Activated B cell treated with CpG ODN at 0.5 μM for 24 hours (primary cell): Measurements from ENCODE around the gene NRF1. TPM values are rescaled to one million over a fixed set of nuclear protein-coding genes. Genes with fewer than 3 reads are reported as not detected.

Experiments
- ATAC-seq: fragments of 200-7000 bp; cut with Tn5 transposase; one replicate; pipeline ENCODE4 v1.10.0; 2021; ENCODE audit warnings: low read depth, mild to moderate bottlenecking, moderate library complexity
- CTCF ChIA-PET: fragments of 350-600 bp; sonication (Branson Sonifier 250); formaldehyde crosslinking; loops from one replicate; lab custom pipeline; 2021; ENCODE audit warnings: antibody characterized with exemption; lab: Charles Lee
- POLR2A ChIA-PET: fragments of 350-600 bp; sonication (Branson Sonifier 250); formaldehyde crosslinking; loops from one replicate; lab custom pipeline; 2021; ENCODE audit warnings: antibody characterized with exemption; lab: Charles Lee
- DNase-seq: peaks from one replicate; pipeline ENCODE4 v3.0.0; 2022
- H3K27ac Mint-ChIP-seq: one replicate; pipeline ENCODE4 v1.8.0; 2020; ENCODE audit warnings: mixed read lengths
- H3K27me3 Mint-ChIP-seq: one replicate; pipeline ENCODE4 v1.8.0; 2021; ENCODE audit warnings: mixed read lengths
- H3K36me3 Mint-ChIP-seq: one replicate; pipeline ENCODE4 v1.8.0; 2021; ENCODE audit warnings: low read depth, mixed read lengths
- H3K4me1 Mint-ChIP-seq: one replicate; pipeline ENCODE4 v1.8.0; 2021; ENCODE audit warnings: mixed read lengths
- H3K4me3 Mint-ChIP-seq: one replicate; pipeline ENCODE4 v1.8.0; 2020; ENCODE audit warnings: mild to moderate bottlenecking, mixed read lengths
- H3K9me3 Mint-ChIP-seq: one replicate; pipeline ENCODE4 v1.8.0; 2020; ENCODE audit warnings: mixed read lengths
- intact Hi-C: fragments of 100-400 bp; cut with micrococcal nuclease; formaldehyde crosslinking; loops from one replicate; pipeline ENCODE4 v1.15.1; 2024
- total RNA-seq: library from RNA; stranded (reverse); gene quantifications from 2 replicates; pipeline ENCODE4 v1.2.3, GENCODE V29; 2022
- TF ChIP-seq, protein P1 (sequence below): fragments of 200-600 bp; IDR thresholded peaks from one replicate; pipeline ENCODE4 v1.8.0; 2022; ENCODE audit warnings: antibody characterized with exemption, mild to moderate bottlenecking

The NRF1 gene
- total RNA-seq, 1 donor from 2014 or later, result 27.4 TPM

GRCh38 chr7:129713544-129713943, 102.0 kb downstream of the NRF1 start:
- intact Hi-C loops, result no loop called here
- no peaks in the 10 kb centered on the region for H3K27me3 Mint-ChIP-seq
- no peak overlapping the region for H3K4me3 Mint-ChIP-seq
- H3K36me3 Mint-ChIP-seq, result peaks cover 93% of the 10 kb centered on the region
- TF ChIP-seq, protein P1, sequence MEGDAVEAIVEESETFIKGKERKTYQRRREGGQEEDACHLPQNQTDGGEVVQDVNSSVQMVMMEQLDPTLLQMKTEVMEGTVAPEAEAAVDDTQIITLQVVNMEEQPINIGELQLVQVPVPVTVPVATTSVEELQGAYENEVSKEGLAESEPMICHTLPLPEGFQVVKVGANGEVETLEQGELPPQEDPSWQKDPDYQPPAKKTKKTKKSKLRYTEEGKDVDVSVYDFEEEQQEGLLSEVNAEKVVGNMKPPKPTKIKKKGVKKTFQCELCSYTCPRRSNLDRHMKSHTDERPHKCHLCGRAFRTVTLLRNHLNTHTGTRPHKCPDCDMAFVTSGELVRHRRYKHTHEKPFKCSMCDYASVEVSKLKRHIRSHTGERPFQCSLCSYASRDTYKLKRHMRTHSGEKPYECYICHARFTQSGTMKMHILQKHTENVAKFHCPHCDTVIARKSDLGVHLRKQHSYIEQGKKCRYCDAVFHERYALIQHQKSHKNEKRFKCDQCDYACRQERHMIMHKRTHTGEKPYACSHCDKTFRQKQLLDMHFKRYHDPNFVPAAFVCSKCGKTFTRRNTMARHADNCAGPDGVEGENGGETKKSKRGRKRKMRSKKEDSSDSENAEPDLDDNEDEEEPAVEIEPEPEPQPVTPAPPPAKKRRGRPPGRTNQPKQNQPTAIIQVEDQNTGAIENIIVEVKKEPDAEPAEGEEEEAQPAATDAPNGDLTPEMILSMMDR, result no peak
- ChIA-PET POLR2A (no interaction called here), CTCF (no interaction called here)
- H3K27ac Mint-ChIP-seq, result no peak overlapping the region
- ATAC-seq (no peak), DNase-seq (no peak)
- no peaks in the 10 kb centered on the region for H3K9me3 Mint-ChIP-seq
- no peaks in the 10 kb centered on the region for H3K4me1 Mint-ChIP-seq

- Mint-ChIP-seq H3K4me3 (no peak overlapping the region), H3K36me3 (peaks cover 94% of the 10 kb centered on the region), H3K27ac (no peak overlapping the region), H3K27me3 (no peaks in the 10 kb centered on the region), H3K9me3 (no peaks in the 10 kb centered on the region), H3K4me1 (no peaks in the 10 kb centered on the region)
- ATAC-seq (no peak), DNase-seq (no peak)
- intact Hi-C loops, result no loop called here
- ChIA-PET POLR2A (interaction anchor here (0.6 kb wide), 1 partner anchor 357 kb away, joined by 5 read pairs; no protein-coding TSS in a partner anchor), CTCF (no interaction called here)
- TF ChIP-seq, protein P1, result no peak
These were observed 103.1 kb downstream of the NRF1 start for GRCh38 chr7:129714514-129715063.

GRCh38 chr7:129719980-129720732, 108.6 kb downstream of the NRF1 start:
- Mint-ChIP-seq H3K4me3 (no peak overlapping the region), H3K4me1 (no peaks in the 10 kb centered on the region), H3K27me3 (no peaks in the 10 kb centered on the region), H3K9me3 (no peaks in the 10 kb centered on the region), H3K27ac (no peak overlapping the region), H3K36me3 (peaks cover 82% of the 10 kb centered on the region)
- TF ChIP-seq, protein P1, result no peak
- ChIA-PET CTCF (no interaction called here), POLR2A (no interaction called here)
- intact Hi-C loops, result loop anchor here (10.0 kb wide), 1 partner anchor 105 kb away; no protein-coding TSS in a partner anchor
- ATAC-seq (no peak), DNase-seq (no peak)

GRCh38 chr7:129721068-129721467, 109.5 kb downstream of the NRF1 start:
- no peaks in the 10 kb centered on the region for H3K9me3 Mint-ChIP-seq
- peaks cover 78% of the 10 kb centered on the region for H3K36me3 Mint-ChIP-seq
- POLR2A ChIA-PET, result interaction anchor here (0.7 kb wide), 1 partner anchor 756 kb away, joined by 6 read pairs; no protein-coding TSS in a partner anchor
- no peaks in the 10 kb centered on the region for H3K27me3 Mint-ChIP-seq
- no peak overlapping the region for H3K4me3 Mint-ChIP-seq
- CTCF ChIA-PET, result no interaction called here
- no peak for DNase-seq
- no peaks in the 10 kb centered on the region for H3K4me1 Mint-ChIP-seq
- no peak overlapping the region for H3K27ac Mint-ChIP-seq
- no peak for ATAC-seq
- TF ChIP-seq, protein P1, result no peak
- intact Hi-C loops, result loop anchor here (10.0 kb wide), 1 partner anchor 104 kb away; no protein-coding TSS in a partner anchor

DNA sequence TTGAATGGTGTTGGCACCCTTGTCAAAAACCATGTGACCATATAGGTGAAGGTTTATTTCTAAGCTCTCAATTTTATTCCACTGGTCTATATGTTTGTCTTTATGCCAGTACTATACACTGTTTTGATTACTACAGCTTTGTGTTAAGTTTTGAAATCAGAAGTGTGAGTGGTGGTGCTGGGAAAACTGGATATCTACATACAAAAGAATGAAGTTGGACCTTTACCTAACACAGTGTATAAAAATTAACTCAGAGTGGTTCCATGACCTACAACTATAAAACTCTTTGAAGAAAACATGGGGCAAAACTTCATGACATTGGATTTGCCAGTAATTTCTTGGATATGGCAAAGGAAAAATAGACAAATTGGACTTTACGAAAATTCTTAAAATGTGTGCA, 112.2 kb downstream of the NRF1 start:
- intact Hi-C loops, result loop anchor here (10.0 kb wide), 1 partner anchor 101 kb away; no protein-coding TSS in a partner anchor
- Mint-ChIP-seq H3K4me1 (no peaks in the 10 kb centered on the region), H3K36me3 (peaks cover 76% of the 10 kb centered on the region), H3K27ac (no peak overlapping the region), H3K9me3 (no peaks in the 10 kb centered on the region), H3K27me3 (no peaks in the 10 kb centered on the region), H3K4me3 (no peak overlapping the region)
- ATAC-seq, result no peak
- POLR2A ChIA-PET, result no interaction called here
- no peak for DNase-seq
- CTCF ChIA-PET, result no interaction called here
- TF ChIP-seq, protein P1, result no peak
